GM19468 (cell line): ENCODE measurements around the gene ELSPBP1.
"Not testable (repeated sequence)": the region's sequence is repeated elsewhere in the genome, so short reads cannot be mapped to it uniquely, and the experiment has no call there.

Experiments
- ATAC-seq: cut with Tn5 transposase; IDR thresholded peaks from one replicate; pipeline ENCODE4 v1.9.1; 2021; ENCODE audit warnings: mild to moderate bottlenecking, moderate library complexity, moderate number of reproducible peaks; ENCODE audit not compliant: unreplicated experiment; ENCODE audit errors: extremely low read depth

Gene ELSPBP1

GRCh38 chr19:48036765-48037164 is 42.3 kb downstream of the ELSPBP1 start:
- ATAC-seq, result no peak

GRCh38 chr19:48041877-48042580 is 47.6 kb downstream of the ELSPBP1 start:
- ATAC-seq, result no peak

GRCh38 chr19:48043675-48044258 is 49.3 kb downstream of the ELSPBP1 start, which contains the start of gene CABP5:
CABP5 (minus strand) TSS chr19:48044079; CDS start chr19:48043922, 157 bp downstream.
- ATAC-seq, result no peak

- ATAC-seq, result no peak
These were observed 50.1 kb downstream of the ELSPBP1 start for GRCh38 chr19:48044561-48044960.

- ATAC-seq, result no peak
These were observed 57.1 kb downstream of the ELSPBP1 start for GRCh38 chr19:48051335-48052033.

GRCh38 chr19:48053076-48053475 is 58.6 kb downstream of the ELSPBP1 start:
- no peak for ATAC-seq

- ATAC-seq, result no peak
These were observed 59.4 kb downstream of the ELSPBP1 start for GRCh38 chr19:48053856-48054255.

- ATAC-seq, result no peak
These were observed 64.9 kb downstream of the ELSPBP1 start for GRCh38 chr19:48059331-48059730.

- no peak for ATAC-seq
These were observed 65.9 kb downstream of the ELSPBP1 start for GRCh38 chr19:48060381-48060780.

- ATAC-seq, result no peak
These were observed 67.2 kb downstream of the ELSPBP1 start for GRCh38 chr19:48061401-48062344.

- ATAC-seq, result no peak
These were observed 70.1 kb downstream of the ELSPBP1 start for GRCh38 chr19:48064509-48064908.

GRCh38 chr19:48069435-48069834 is 75.0 kb downstream of the ELSPBP1 start:
- ATAC-seq, result no peak

- ATAC-seq, result not testable (repeated sequence)
These were observed 75.8 kb downstream of the ELSPBP1 start for GRCh38 chr19:48070177-48070769.
